IPS-18c (cell line): ENCODE results near the gene ENO2.
A peak's percentile ranks its signal among the peaks of the same experiment; 100 is the strongest.
"Not testable (repeated sequence)": the region's sequence is repeated elsewhere in the genome, so short reads cannot be mapped to it uniquely, and the experiment has no call there.

Experiments
- H3K4me3 ChIP-seq: 2 replicates; pipeline ENCODE4 v1.7.0; 2013; ENCODE audit warnings: low read depth, mild to moderate bottlenecking, low read length, moderate library complexity; ENCODE audit not compliant: insufficient read depth
- H3K9me3 ChIP-seq: one replicate; pipeline ENCODE4 v1.6.1; 2013; ENCODE audit warnings: mild to moderate bottlenecking, low read length, moderate library complexity; ENCODE audit not compliant: control insufficient read depth, insufficient read depth

ENO2 gene

DNA sequence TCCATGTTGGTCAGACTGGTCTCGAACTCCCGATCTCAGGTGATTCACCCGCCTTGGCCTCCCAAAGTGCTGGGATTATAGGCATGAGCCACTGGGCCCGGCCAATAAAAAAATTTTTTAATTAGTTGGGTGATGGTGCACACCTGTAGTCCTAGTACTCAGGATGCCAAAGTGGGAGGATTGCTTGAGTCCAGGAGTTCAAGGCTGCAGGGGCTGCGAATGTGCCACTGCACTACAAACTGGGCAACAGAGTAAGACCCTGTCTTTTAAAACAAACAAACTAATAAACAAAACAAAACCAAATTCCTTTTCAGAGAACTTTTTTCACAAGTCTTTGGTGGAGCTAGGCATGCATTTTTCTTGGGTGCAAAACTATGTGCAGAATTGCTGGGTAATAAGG lies 31.1 kb upstream of the ENO2 start:
- H3K4me3 ChIP-seq, result no peak overlapping the region

GRCh38 chr12:6883683-6884082 lies 30.7 kb upstream of the ENO2 start:
- H3K4me3 ChIP-seq, result peak overlapping the region; percentile 31; the same call in 1 of the 2 replicates
- H3K9me3 ChIP-seq, result no peaks in the 10 kb centered on the region

More for the DNA sequence above, 31.1 kb upstream of the ENO2 start:
- no peaks in the 10 kb centered on the region for H3K9me3 ChIP-seq

- H3K9me3 ChIP-seq, result no peaks in the 10 kb centered on the region
These were observed 29.8 kb upstream of the ENO2 start for GRCh38 chr12:6884539-6884938.

GRCh38 chr12:6886206-6886999 lies 28.0 kb upstream of the ENO2 start:
- H3K4me3 ChIP-seq, H3K9me3 ChIP-seq: not testable (repeated sequence)

More at GRCh38 chr12:6884539-6884938, 29.8 kb upstream of the ENO2 start:
- H3K4me3 ChIP-seq, result no peak overlapping the region

DNA sequence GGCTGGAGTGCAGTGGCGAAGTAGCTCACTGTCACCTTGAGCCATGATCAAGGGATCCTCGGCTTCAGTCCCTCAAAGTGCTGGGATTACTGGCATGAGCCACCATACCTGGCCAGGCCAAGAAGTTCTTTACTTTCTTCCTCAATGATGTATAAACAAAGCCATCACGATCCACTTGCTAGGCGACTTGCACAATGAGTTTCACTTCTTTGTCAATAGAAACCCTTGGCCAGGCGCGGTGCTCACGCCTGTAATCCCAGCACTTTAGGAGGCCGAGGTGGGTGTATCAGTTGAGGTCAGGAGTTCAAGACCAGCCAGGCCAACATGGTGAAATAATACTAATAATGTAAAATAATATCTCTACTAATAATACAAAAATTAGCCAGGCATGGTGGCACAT lies 26.9 kb upstream of the ENO2 start:
- H3K9me3 ChIP-seq, result no peaks in the 10 kb centered on the region

DNA sequence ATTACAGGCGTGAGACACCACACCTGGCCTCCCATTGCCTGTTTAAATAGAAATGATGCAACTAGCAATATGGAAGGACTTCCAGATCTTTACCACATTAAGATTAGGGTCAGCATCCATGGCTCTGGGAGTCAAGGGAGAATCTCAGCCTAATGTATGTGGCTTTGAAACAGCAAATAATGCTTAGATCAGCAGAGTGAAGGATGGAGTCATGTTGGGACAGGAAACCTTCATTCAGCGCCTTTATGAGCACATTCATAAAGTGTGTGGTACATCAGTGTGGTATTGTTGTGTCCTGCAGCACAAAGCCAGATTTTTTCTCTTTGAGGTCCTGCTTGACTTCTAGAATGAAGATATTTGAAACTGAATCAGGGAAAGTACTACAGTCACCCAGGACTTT lies 26.0 kb upstream of the ENO2 start:
- Histone ChIP-seq H3K4me3 (no peak overlapping the region), H3K9me3 (no peaks in the 10 kb centered on the region)

More for the DNA sequence above, 26.9 kb upstream of the ENO2 start:
- H3K4me3 ChIP-seq, result no peak overlapping the region

DNA sequence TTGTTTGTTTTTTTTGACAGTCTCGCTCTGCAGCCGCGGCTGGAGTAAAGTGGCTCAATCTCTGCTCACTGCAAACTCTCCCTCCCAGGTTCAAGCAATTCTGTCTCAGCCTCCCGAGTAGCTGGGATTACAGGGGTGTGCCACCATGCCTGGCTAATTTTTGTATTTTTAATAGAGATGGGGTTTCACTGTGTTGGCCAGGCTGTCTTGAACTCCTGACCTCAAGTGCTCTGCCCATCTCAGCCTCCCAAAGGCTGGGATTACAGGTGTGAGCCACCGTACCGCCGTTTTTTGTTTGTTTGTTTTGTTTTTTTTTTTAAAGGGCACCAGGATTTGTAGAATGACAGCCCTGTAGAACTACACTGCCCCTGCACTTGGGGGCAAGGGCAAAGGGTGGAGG lies 25.6 kb upstream of the ENO2 start:
- not testable (repeated sequence) for H3K9me3 ChIP-seq

DNA sequence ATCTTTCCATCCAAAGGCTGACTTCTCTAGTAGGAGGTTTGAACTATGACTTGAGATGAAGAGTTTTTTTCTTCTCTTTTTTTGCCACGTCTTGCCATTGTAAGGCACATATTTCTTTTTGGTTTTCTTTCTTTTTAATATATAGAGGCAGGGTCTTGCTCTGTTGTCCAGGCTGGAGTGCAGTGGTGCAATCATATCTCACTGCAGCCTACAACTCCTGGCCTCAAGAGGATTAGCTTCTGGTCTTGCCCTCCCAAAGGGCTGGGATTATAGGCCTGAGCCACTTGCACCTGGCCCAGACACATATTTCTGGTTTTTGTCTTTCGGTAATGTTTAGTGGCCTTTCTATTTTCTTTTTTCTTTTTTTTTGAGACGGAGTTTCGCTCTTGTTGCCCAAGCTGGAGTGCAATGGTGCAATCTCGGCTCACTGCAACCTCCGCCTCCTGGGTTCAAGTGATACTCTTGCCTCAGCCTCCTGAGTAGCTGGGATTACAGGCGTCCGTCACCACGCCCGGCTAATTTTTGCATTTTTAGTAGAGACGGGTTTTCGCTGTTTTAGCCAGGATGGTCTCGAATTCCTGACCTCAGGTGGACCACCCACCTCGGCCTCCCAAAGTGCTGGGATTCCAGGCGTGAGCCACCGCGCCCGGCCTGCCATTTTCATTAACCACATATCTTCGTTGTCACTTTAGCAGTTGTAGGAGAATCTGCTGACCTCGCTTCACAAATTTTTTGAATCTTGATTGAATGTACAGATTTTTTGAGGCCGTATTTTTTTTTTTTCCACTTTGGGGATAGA lies 24.4 kb upstream of the ENO2 start:
- H3K4me3 ChIP-seq, H3K9me3 ChIP-seq: not testable (repeated sequence)

More for the DNA sequence above, 25.6 kb upstream of the ENO2 start:
- not testable (repeated sequence) for H3K4me3 ChIP-seq

- H3K9me3 ChIP-seq, result no peaks in the 10 kb centered on the region
- peak overlapping the region; percentile 69 for H3K4me3 ChIP-seq
These were observed 23.4 kb upstream of the ENO2 start for GRCh38 chr12:6890789-6891645.

DNA sequence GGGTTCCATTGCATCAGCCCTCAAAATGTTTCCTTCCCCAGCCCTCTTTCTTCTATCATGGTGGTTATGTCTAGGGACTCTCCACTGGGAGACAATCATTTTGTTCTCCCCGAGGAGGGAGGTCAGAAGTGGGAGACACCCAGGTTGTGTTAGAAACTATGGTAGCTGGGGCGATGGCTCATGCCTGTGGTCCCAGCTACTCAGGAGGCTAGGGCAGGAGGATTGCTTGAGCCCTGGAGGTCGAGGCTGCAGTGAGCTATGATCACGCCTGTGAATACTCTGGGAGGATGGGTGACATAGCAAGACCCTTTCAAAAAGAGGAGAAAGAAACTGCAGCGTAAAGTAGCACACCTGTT lies 22.8 kb upstream of the ENO2 start:
- H3K4me3 ChIP-seq, result peak overlapping the region; percentile 69
- no peaks in the 10 kb centered on the region for H3K9me3 ChIP-seq

DNA sequence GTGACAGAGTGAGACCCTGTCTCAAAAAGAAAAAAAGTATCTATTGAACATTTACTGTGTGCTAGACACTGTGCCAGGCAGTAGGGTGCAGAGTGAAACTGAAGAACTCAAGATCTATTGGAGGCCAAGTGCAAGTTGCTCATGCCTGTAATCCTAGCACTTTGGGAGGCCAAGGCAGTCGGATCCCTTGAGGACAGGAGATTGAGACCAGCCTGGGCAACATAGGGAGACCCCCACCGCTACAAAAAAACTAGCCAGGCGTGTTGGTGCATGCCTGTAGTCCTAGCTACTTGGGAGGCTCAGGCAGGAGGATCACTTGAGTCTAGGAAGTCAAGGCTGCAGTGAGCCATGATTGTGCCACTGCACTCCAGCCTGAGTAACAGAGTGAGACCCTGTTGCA lies 21.7 kb upstream of the ENO2 start:
- not testable (repeated sequence) for H3K9me3 ChIP-seq, H3K4me3 ChIP-seq

- Histone ChIP-seq H3K4me3 (no peak overlapping the region), H3K9me3 (no peaks in the 10 kb centered on the region)
These were observed 20.1 kb upstream of the ENO2 start for GRCh38 chr12:6894321-6894720.

GRCh38 chr12:6896846-6897435 lies 17.4 kb upstream of the ENO2 start:
- H3K9me3 ChIP-seq, result no peaks in the 10 kb centered on the region

GRCh38 chr12:6899427-6899826 lies 15.0 kb upstream of the ENO2 start:
- no peak overlapping the region for H3K4me3 ChIP-seq

More at GRCh38 chr12:6896846-6897435, 17.4 kb upstream of the ENO2 start:
- H3K4me3 ChIP-seq, result no peak overlapping the region

DNA sequence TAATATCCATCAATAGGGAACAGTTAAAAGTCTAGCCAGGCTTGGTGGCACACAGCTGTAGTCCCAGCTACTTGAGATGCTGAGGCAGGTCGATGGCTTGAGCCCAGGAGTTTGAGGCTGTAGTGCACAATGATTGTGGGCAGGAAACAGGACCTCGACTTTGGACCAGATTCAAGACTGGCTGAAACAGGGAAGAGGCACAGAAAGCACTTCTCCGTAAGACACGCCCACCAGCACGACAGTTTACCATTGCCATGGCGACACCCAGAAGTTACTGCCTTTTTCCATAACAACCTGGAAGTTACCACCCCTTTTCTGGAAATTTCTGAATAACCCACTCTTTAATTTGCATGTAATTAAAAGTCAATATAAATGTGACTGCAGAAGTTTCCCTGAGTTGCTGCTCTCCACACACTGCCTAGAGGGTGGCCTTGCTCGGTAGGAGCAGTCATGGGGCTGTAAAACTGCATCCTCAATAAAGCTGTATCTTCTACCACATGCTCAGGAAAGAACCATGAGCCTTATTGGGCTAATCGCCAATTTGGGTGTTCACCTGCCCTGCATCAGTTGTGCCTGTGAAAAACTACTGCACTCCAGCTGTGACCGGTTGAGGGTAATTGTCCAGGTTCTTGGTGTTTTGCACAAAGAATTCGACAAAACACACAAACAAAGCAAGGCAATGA lies 14.4 kb upstream of the ENO2 start:
- Histone ChIP-seq H3K4me3 (no peak overlapping the region), H3K9me3 (no peaks in the 10 kb centered on the region)

More at GRCh38 chr12:6899427-6899826, 15.0 kb upstream of the ENO2 start:
- no peaks in the 10 kb centered on the region for H3K9me3 ChIP-seq

- H3K4me3 ChIP-seq, result no peak overlapping the region
- no peaks in the 10 kb centered on the region for H3K9me3 ChIP-seq
These were observed 11.9 kb upstream of the ENO2 start for GRCh38 chr12:6902448-6902847.

DNA sequence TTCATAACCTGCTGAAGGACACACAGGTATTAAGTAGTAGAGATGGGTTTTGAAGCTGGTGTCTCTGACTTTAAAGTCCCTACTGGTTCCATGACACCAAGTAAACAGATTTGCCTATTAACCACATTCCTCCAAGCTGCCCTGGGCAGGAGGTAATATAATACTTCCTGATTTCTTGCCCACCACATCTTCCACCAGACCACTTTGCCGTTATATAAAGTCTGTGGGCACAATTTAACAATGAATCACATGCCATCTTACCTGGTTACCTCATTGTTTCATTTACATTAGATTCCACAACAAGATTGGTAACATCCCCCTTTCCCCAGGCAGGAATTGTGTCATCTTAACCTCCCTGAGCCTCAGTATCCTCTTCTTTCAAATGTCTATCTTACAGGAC lies 10.7 kb upstream of the ENO2 start:
- H3K4me3 ChIP-seq, result no peak overlapping the region

More for the DNA sequence above, 10.7 kb upstream of the ENO2 start:
- H3K9me3 ChIP-seq, result no peaks in the 10 kb centered on the region
